Mesothelial cell of epicardium (in vitro differentiated cells): Measurements from ENCODE around the gene SLC2A10. TPM values are rescaled to one million over a fixed set of nuclear protein-coding genes. Genes with fewer than 3 reads are reported as not detected.

ENCODE experiments used
- DNase-seq, 2 experiments: peaks; one replicate each; pipeline ENCODE4 v3.0.0; 2021; ENCODE audit warnings: low spot score in 2 of 2; ENCODE audit not compliant: unreplicated experiment in 2 of 2
- H3K27ac Mint-ChIP-seq: 2 replicates; pipeline ENCODE4 v1.8.0; 2021; ENCODE audit warnings: mixed read lengths
- H3K27me3 Mint-ChIP-seq: 2 replicates; pipeline ENCODE4 v1.8.0; 2021; ENCODE audit warnings: low read depth, mixed read lengths
- H3K36me3 Mint-ChIP-seq: 2 replicates; pipeline ENCODE4 v1.8.0; 2021; ENCODE audit warnings: mixed read lengths
- H3K4me1 Mint-ChIP-seq: 2 replicates; pipeline ENCODE4 v1.8.0; 2021; ENCODE audit warnings: mixed read lengths
- H3K4me3 Mint-ChIP-seq: 2 replicates; pipeline ENCODE4 v1.8.0; 2021; ENCODE audit warnings: mild to moderate bottlenecking, moderate library complexity, mixed read lengths
- H3K9me3 Mint-ChIP-seq: 2 replicates; pipeline ENCODE4 v1.8.0; 2021; ENCODE audit warnings: mixed read lengths
- CTCF ChIP-seq: fragments of 200-600 bp; sonication (generic); IDR thresholded peaks from one replicate; pipeline ENCODE4 v1.5.0; 2021; ENCODE audit warnings: antibody characterized with exemption; ENCODE audit not compliant: unreplicated experiment
- total RNA-seq: library from RNA; stranded (reverse); gene quantifications from 3 replicates; pipeline ENCODE4 v1.2.1, GENCODE V29; 2021

SLC2A10 gene
- total RNA-seq, 1 donor from 2014 or later: 21.7 TPM

DNA sequence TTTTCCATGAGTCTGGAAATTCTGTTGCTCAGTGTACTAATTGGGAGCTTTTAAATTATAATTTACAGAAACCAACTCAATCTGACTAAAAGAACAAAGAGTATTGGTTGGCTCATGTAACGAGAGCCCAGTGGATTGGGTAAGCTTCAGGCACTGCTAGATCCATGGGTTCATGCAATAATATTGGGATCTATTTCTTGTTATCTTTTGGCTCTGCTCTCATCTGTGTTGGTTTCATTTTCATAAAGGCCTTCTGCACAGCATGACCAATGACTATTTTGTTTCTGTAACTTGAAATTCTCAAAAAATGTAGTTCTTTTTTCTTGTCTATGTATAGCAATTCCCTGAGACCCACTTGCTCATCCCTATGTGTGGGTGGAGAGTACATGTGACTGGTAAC lies 12.0 kb downstream of the SLC2A10 start:
- Mint-ChIP-seq H3K27me3 (no peaks in the 10 kb centered on the region), H3K36me3 (peaks cover 29% of the 10 kb centered on the region), H3K27ac (no peak overlapping the region), H3K4me1 (no peaks in the 10 kb centered on the region), H3K4me3 (no peak overlapping the region), H3K9me3 (peaks cover 16% of the 10 kb centered on the region)
- no peak for DNase-seq
- no peak for TF ChIP-seq CTCF

- H3K9me3 Mint-ChIP-seq: peaks cover 16% of the 10 kb centered on the region
Measured at GRCh38 chr20:46722450-46722849, 13.0 kb downstream of the SLC2A10 start.

DNA sequence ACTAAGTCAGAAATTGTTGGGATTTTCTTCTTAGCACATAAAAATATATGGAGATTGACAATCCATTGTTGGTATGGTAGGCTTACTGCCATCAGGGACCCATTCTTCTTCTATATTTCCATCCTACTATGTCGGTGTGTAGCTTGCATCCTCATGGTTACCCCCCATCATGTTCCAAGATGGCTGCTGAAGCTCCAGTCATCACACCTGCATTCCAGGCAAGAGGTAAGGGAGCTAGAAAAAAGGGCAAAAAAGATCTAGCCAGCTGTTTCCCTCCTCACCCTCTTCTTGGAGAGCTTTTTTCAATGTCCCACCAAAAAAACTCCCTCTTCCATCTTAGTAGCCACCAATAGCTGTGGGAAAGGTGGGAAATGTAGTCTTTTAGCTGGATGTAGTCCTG lies 13.6 kb downstream of the SLC2A10 start:
- no peak for DNase-seq
- no peak overlapping the region for H3K4me3 Mint-ChIP-seq
- H3K4me1 Mint-ChIP-seq: no peaks in the 10 kb centered on the region
- peaks cover 16% of the 10 kb centered on the region for H3K9me3 Mint-ChIP-seq
- peaks cover 34% of the 10 kb centered on the region for H3K36me3 Mint-ChIP-seq
- TF ChIP-seq CTCF: no peak
- H3K27me3 Mint-ChIP-seq: no peaks in the 10 kb centered on the region
- H3K27ac Mint-ChIP-seq: no peak overlapping the region

More at GRCh38 chr20:46722450-46722849, 13.0 kb downstream of the SLC2A10 start:
- Mint-ChIP-seq H3K4me3 (no peak overlapping the region), H3K27ac (no peak overlapping the region), H3K36me3 (peaks cover 34% of the 10 kb centered on the region), H3K4me1 (no peaks in the 10 kb centered on the region), H3K27me3 (no peaks in the 10 kb centered on the region)
- DNase-seq: no peak
- no peak for TF ChIP-seq CTCF

GRCh38 chr20:46724343-46724959 lies 15.0 kb downstream of the SLC2A10 start:
- Mint-ChIP-seq H3K27me3 (no peaks in the 10 kb centered on the region), H3K9me3 (peaks cover 16% of the 10 kb centered on the region), H3K27ac (no peak overlapping the region), H3K4me1 (no peaks in the 10 kb centered on the region), H3K4me3 (no peak overlapping the region), H3K36me3 (peaks cover 33% of the 10 kb centered on the region)
- no peak for TF ChIP-seq CTCF
- no peak for DNase-seq

DNA sequence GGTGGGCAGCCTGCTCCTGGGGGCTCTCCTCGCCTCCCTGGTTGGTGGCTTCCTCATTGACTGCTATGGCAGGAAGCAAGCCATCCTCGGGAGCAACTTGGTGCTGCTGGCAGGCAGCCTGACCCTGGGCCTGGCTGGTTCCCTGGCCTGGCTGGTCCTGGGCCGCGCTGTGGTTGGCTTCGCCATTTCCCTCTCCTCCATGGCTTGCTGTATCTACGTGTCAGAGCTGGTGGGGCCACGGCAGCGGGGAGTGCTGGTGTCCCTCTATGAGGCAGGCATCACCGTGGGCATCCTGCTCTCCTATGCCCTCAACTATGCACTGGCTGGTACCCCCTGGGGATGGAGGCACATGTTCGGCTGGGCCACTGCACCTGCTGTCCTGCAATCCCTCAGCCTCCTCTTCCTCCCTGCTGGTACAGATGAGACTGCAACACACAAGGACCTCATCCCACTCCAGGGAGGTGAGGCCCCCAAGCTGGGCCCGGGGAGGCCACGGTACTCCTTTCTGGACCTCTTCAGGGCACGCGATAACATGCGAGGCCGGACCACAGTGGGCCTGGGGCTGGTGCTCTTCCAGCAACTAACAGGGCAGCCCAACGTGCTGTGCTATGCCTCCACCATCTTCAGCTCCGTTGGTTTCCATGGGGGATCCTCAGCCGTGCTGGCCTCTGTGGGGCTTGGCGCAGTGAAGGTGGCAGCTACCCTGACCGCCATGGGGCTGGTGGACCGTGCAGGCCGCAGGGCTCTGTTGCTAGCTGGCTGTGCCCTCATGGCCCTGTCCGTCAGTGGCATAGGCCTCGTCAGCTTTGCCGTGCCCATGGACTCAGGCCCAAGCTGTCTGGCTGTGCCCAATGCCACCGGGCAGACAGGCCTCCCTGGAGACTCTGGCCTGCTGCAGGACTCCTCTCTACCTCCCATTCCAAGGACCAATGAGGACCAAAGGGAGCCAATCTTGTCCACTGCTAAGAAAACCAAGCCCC lies 16.0 kb downstream of the SLC2A10 start:
- no peak for TF ChIP-seq CTCF
- Mint-ChIP-seq H3K4me3 (no peak overlapping the region), H3K27ac (no peak overlapping the region), H3K36me3 (peaks cover 31% of the 10 kb centered on the region), H3K9me3 (peaks cover 11% of the 10 kb centered on the region), H3K4me1 (no peaks in the 10 kb centered on the region), H3K27me3 (no peaks in the 10 kb centered on the region)
- no peak for DNase-seq
